Spinal cord (tissue), 10 donors: ENCODE results near the gene CFAP74. TPM values are rescaled to one million over a fixed set of nuclear protein-coding genes. Genes with fewer than 3 reads are reported as not detected.
A peak's percentile ranks its signal among the peaks of the same experiment; 100 is the strongest.
"Not testable (repeated sequence)": the region's sequence is repeated elsewhere in the genome, so short reads cannot be mapped to it uniquely, and the experiment has no call there.

Experiments
- DNase-seq, 6 donors: peaks; one replicate each; pipeline versions ENCODE4 v3.0.0 to v3.0.0-alpha.2; 2013 to 2015; ENCODE audit warnings: low spot score in 6 of 6, low read depth in 4 of 6
- H3K27ac ChIP-seq: one replicate; pipeline ENCODE4 v1.5.1; 2013; ENCODE audit warnings: low read depth, low read length, control low read depth
- H3K27me3 ChIP-seq: one replicate; pipeline ENCODE4 v1.6.1; 2013; ENCODE audit warnings: low read length; ENCODE audit not compliant: control insufficient read depth, insufficient read depth
- H3K36me3 ChIP-seq: one replicate; pipeline ENCODE4 v1.6.1; 2013; ENCODE audit warnings: low read length; ENCODE audit not compliant: control insufficient read depth, insufficient read depth
- H3K4me1 ChIP-seq: one replicate; pipeline ENCODE4 v1.6.1; 2013; ENCODE audit warnings: low read length; ENCODE audit not compliant: control insufficient read depth, insufficient read depth
- H3K4me3 ChIP-seq: one replicate; pipeline ENCODE4 v1.5.1; 2013; ENCODE audit warnings: low read depth, low read length, control low read depth
- H3K9me3 ChIP-seq: one replicate; pipeline ENCODE4 v1.6.1; 2013; ENCODE audit warnings: low read length; ENCODE audit not compliant: control insufficient read depth, insufficient read depth
- WGBS: methylation state at CpG from one replicate; pipeline ENCODE4 v1.1.5; 2013; ENCODE audit warnings: missing lambda C conversion rate; ENCODE audit not compliant: insufficient coverage; 5-methylcytosine and 5-hydroxymethylcytosine counted together
- polyA plus RNA-seq, 2 donors: library from polyadenylated mRNA; unstranded; fragments of 120-200 nt; gene quantifications; one replicate each; pipeline ENCODE4 v1.2.1, GENCODE V29; 2013; ENCODE audit not compliant: insufficient read length in 2 of 2
- total RNA-seq, 2 donors: library from RNA; depleted of rRNA in 1 of 2; stranded (reverse); fragments of 120-200 nt in 1 of 2; fragments of >200 nt in 1 of 2; gene quantifications; one replicate each; pipeline versions ENCODE4 v1.2.3 to v1.2.4, GENCODE V29; 2013 to 2014
- donor health status: healthy.

Gene CFAP74
- total and polyA plus RNA-seq, 4 donors: 0.59 to 5.6 (median 4.6) TPM

GRCh38 chr1:1889090-1889750, 114.4 kb downstream of the CFAP74 start:
- Histone ChIP-seq H3K36me3 (peaks cover 20% of the 10 kb centered on the region), H3K27ac (peak overlapping the region; percentile 82), H3K27me3 (no peaks in the 10 kb centered on the region), H3K4me3 (peak overlapping the region; percentile 66), H3K9me3 (no peaks in the 10 kb centered on the region), H3K4me1 (peaks cover 49% of the 10 kb centered on the region)
- 0% methylated on average over 3 of the region's 9 CpGs for WGBS
- no peak for DNase-seq

GRCh38 chr1:1883890-1884289, 119.7 kb downstream of the CFAP74 start:
- not testable (repeated sequence) for H3K4me3 ChIP-seq, DNase-seq, H3K36me3 ChIP-seq, H3K9me3 ChIP-seq, H3K27ac ChIP-seq, H3K27me3 ChIP-seq
- peaks cover 31% of the 10 kb centered on the region for H3K4me1 ChIP-seq
- 70% methylated on average over 3 of the region's 11 CpGs for WGBS

- no peak overlapping the region for H3K27ac ChIP-seq
These were observed 120.3 kb downstream of the CFAP74 start for GRCh38 chr1:1883092-1883873.

GRCh38 chr1:1881727-1882126, 121.9 kb downstream of the CFAP74 start:
- no peak for DNase-seq
- Histone ChIP-seq H3K27me3 (no peaks in the 10 kb centered on the region), H3K36me3 (peaks cover 11% of the 10 kb centered on the region), H3K27ac (no peak overlapping the region), H3K4me3 (no peak overlapping the region), H3K4me1 (peaks cover 19% of the 10 kb centered on the region), H3K9me3 (no peaks in the 10 kb centered on the region)
- WGBS: 75% methylated on average over 5 of the region's 6 CpGs

More at GRCh38 chr1:1883092-1883873, 120.3 kb downstream of the CFAP74 start:
- H3K9me3 ChIP-seq: no peaks in the 10 kb centered on the region
- no peak overlapping the region for H3K4me3 ChIP-seq
- peaks cover 26% of the 10 kb centered on the region for H3K4me1 ChIP-seq
- WGBS: no CpG with 5 or more reads among the region's 4 CpGs
- peaks cover 11% of the 10 kb centered on the region for H3K36me3 ChIP-seq
- no peak for DNase-seq
- H3K27me3 ChIP-seq: no peaks in the 10 kb centered on the region

GRCh38 chr1:1880617-1881312, 122.8 kb downstream of the CFAP74 start:
- Histone ChIP-seq H3K9me3 (no peaks in the 10 kb centered on the region), H3K4me3 (no peak overlapping the region), H3K27me3 (no peaks in the 10 kb centered on the region), H3K36me3 (peaks cover 16% of the 10 kb centered on the region), H3K4me1 (peaks cover 15% of the 10 kb centered on the region), H3K27ac (no peak overlapping the region)
- 75% methylated on average over 11 of the region's 13 CpGs for WGBS
- no peak for DNase-seq

DNA sequence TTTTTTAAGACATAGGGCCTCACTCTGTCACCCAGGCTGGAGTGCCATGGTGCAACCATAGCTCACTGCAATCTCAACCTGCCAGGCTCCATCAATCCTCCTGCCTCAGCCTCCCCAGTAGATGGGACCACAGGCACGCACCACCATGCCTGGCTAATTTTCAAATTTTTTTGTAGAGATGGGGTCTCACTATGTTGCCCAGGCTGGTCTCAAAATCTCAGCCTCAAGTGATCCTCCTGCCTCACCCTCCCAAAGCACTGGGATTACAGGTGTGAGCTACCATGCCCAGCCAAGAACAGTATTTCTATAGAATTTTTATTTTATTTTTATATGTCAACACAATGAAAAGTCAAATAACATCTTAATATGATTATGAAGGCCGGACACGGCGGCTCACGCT, 123.6 kb downstream of the CFAP74 start:
- Histone ChIP-seq H3K27me3 (no peaks in the 10 kb centered on the region), H3K27ac (no peak overlapping the region), H3K36me3 (peaks cover 19% of the 10 kb centered on the region), H3K9me3 (no peaks in the 10 kb centered on the region), H3K4me1 (peaks cover 13% of the 10 kb centered on the region), H3K4me3 (no peak overlapping the region)
- no CpG with 5 or more reads among the region's 5 CpGs for WGBS
- DNase-seq: no peak

DNA sequence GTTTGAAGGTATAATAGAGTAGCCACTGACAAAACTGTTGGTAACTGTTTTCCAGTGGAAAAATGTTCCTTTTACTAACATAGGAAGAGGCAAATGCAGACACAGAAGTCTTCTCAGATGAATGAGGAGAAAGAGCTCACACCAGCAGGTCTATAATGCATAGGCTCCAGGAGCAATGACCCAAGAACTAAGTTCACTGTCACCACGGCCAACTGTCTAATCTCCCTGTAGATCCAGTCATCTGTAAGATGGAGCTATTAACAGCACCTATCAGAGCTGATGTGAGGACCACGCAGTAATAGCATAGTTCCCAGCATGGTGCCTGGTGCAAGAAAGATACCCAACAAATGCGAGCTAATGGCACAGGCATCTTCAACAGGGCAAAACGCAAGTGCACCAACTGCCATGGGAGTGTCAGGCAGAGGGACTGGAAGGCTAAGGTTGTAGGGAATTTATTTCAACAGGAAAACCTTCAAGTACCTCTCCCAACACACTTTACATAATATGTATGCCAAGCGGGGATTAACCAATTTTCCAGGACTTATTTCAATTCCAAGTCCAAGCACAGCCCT, 125.6 kb downstream of the CFAP74 start:
- H3K27ac ChIP-seq: no peak overlapping the region

GRCh38 chr1:1876335-1876930, 127.2 kb downstream of the CFAP74 start:
- no peak overlapping the region for H3K4me3 ChIP-seq
- H3K36me3 ChIP-seq: peaks cover 34% of the 10 kb centered on the region
- DNase-seq: no peak
- no peak overlapping the region for H3K27ac ChIP-seq
- no peaks in the 10 kb centered on the region for H3K27me3 ChIP-seq
- H3K4me1 ChIP-seq: peaks cover 30% of the 10 kb centered on the region
- H3K9me3 ChIP-seq: no peaks in the 10 kb centered on the region
- 91% methylated on average over 7 of the region's 11 CpGs for WGBS

More for the DNA sequence above, 125.6 kb downstream of the CFAP74 start:
- H3K27me3 ChIP-seq: no peaks in the 10 kb centered on the region
- H3K9me3 ChIP-seq: no peaks in the 10 kb centered on the region
- no peak overlapping the region for H3K4me3 ChIP-seq
- peaks cover 28% of the 10 kb centered on the region for H3K4me1 ChIP-seq
- no peak for DNase-seq
- 67% methylated on average over 3 of the region's 5 CpGs for WGBS
- peaks cover 29% of the 10 kb centered on the region for H3K36me3 ChIP-seq

DNA sequence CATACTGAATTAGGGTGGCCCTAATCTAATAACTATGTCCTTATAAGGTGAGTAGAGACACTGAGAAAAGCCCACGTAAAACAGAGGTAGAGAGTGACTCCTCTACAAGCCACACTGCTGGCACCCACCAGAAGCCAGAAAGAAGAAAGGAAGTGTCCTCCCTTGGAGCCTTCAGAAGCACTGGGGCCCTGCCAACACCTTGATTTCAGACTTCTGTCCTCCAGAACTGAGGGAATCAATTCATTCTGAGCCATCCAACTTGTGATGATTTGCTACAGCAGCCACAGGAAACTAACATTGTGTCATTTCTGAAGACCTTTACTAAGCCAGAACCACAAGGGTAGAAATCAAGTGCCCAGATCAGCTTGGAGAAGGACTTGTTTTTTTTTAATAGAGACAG, 127.7 kb downstream of the CFAP74 start:
- no peak overlapping the region for H3K4me3 ChIP-seq
- WGBS: no CpG with 5 or more reads among the region's 1 CpG
- H3K9me3 ChIP-seq: no peaks in the 10 kb centered on the region
- no peak overlapping the region for H3K27ac ChIP-seq
- no peaks in the 10 kb centered on the region for H3K27me3 ChIP-seq
- peaks cover 28% of the 10 kb centered on the region for H3K4me1 ChIP-seq
- H3K36me3 ChIP-seq: peaks cover 36% of the 10 kb centered on the region
- no peak for DNase-seq
